H1 (cell line): ENCODE data around the gene OR8B4. TPM values are rescaled to one million over a fixed set of nuclear protein-coding genes. Genes with fewer than 3 reads are reported as not detected.

ENCODE experiments used
- CTCF ChIA-PET: fragments of 300-600 bp; sonication (Branson Sonifier 250); formaldehyde crosslinking; loops from one replicate; lab custom pipeline; 2021; ENCODE audit not compliant: partially characterized antibody; lab: Charles Lee
- POLR2A ChIA-PET: fragments of 300-600 bp; sonication (Branson Sonifier 250); formaldehyde crosslinking; loops from one replicate; lab custom pipeline; 2021; ENCODE audit warnings: inconsistent platforms; ENCODE audit not compliant: partially characterized antibody; lab: Charles Lee
- DNase-seq, 2 experiments: peaks; one replicate each; pipeline versions ENCODE4 v3.0.0 to v3.0.0-alpha.2; 2010 to 2022; ENCODE audit warnings: low spot score in 2 of 2, low read depth in 1 of 2, mixed read lengths in 1 of 2
- FAIRE-seq: peaks from 2 replicates; lab custom pipeline; 2011; peaks lifted over from hg19 to GRCh38; lab: Jason Lieb, UNC
- H2AFZ ChIP-seq: 2 replicates; pipeline ENCODE4 v1.8.1; 2012; ENCODE audit warnings: low read length, inconsistent platforms
- H2AK5ac ChIP-seq: 2 replicates; pipeline ENCODE4 v1.6.1; 2013; ENCODE audit warnings: low read depth, low read length
- H2BK120ac ChIP-seq: replicated peaks from 2 replicates; pipeline ENCODE3; 2013; ENCODE audit warnings: low read depth, low read length, inconsistent platforms
- H2BK12ac ChIP-seq: 2 replicates; pipeline ENCODE4 v1.6.1; 2013; ENCODE audit warnings: low read depth, low read length
- H2BK15ac ChIP-seq: 2 replicates; pipeline ENCODE4 v1.6.1; 2013; ENCODE audit warnings: low read length
- H2BK20ac ChIP-seq: 2 replicates; pipeline ENCODE4 v1.6.1; 2013; ENCODE audit warnings: low read length
- H2BK5ac ChIP-seq: 2 replicates; pipeline ENCODE4 v1.6.1; 2013; ENCODE audit warnings: low read depth, low read length
- H3K14ac ChIP-seq: 2 replicates; pipeline ENCODE4 v1.6.1; 2013; ENCODE audit warnings: inconsistent platforms; ENCODE audit not compliant: insufficient read length
- H3K18ac ChIP-seq: 2 replicates; pipeline ENCODE4 v1.6.1; 2013; ENCODE audit warnings: low read length; ENCODE audit errors: extremely low read depth
- H3K23ac ChIP-seq: 2 replicates; pipeline ENCODE4 v1.6.1; 2013; ENCODE audit warnings: inconsistent platforms; ENCODE audit not compliant: insufficient read length
- H3K23me2 ChIP-seq: 2 replicates; pipeline ENCODE4 v1.6.1; 2013; ENCODE audit warnings: low read depth, low read length
- H3K27ac ChIP-seq: 2 replicates; pipeline ENCODE4 v1.6.1; 2011; ENCODE audit warnings: low read depth, low read length, inconsistent platforms
- H3K27me3 ChIP-seq, 4 experiments: replicated peaks in 1 of 4; 1 replicate in 1 of 4; 2 replicates in 3 of 4; pipeline versions ENCODE4 v1.6.1 to v1.8.1; 2011 to 2013; ENCODE audit warnings: low read length in 3 of 4, mild to moderate bottlenecking in 3 of 4, inconsistent platforms in 2 of 4, mixed read lengths in 2 of 4, moderate library complexity in 1 of 4; ENCODE audit not compliant: control insufficient read depth in 3 of 4, insufficient read depth in 3 of 4; ENCODE audit errors: extremely low read depth in 1 of 4
- H3K36me3 ChIP-seq, 4 experiments: 2 replicates each; pipeline versions ENCODE4 v1.6.1 to v1.8.1; 2011 to 2013; ENCODE audit warnings: mild to moderate bottlenecking in 4 of 4, low read length in 3 of 4, moderate library complexity in 2 of 4, control low read depth in 1 of 4, inconsistent platforms in 1 of 4; ENCODE audit not compliant: insufficient read depth in 4 of 4, control insufficient read depth in 2 of 4
- H3K4ac ChIP-seq: replicated peaks from 2 replicates; pipeline ENCODE3; 2013; ENCODE audit warnings: low read length, low read depth, mixed read lengths, inconsistent platforms; ENCODE audit not compliant: insufficient read length
- H3K4me1 ChIP-seq, 4 experiments: replicated peaks in 1 of 4; 1 replicate in 1 of 4; 2 replicates in 3 of 4; pipeline versions ENCODE4 v1.6.1 to v1.8.1; 2011 to 2013; ENCODE audit warnings: low read length in 3 of 4, inconsistent platforms in 2 of 4, mixed read lengths in 1 of 4; ENCODE audit not compliant: insufficient read depth in 4 of 4, control insufficient read depth in 3 of 4
- H3K4me2 ChIP-seq, 2 experiments: 2 replicates each; pipeline versions ENCODE4 v1.6.1 to v1.8.1; 2011 to 2013; ENCODE audit warnings: low read depth in 2 of 2, low read length in 2 of 2, control low read depth in 1 of 2, inconsistent platforms in 1 of 2, mild to moderate bottlenecking in 1 of 2; ENCODE audit not compliant: insufficient read depth in 1 of 2
- H3K4me3 ChIP-seq, 4 experiments: fragments of 200-600, 300-600 bp in 1 of 4; sonication (generic), shearing (Covaris generic), sonication (Bioruptor Twin) in 1 of 4; 2 replicates each; pipeline versions ENCODE4 v1.5.1 to v1.8.1; 2011 to 2016; ENCODE audit warnings: low read length in 4 of 4, low read depth in 3 of 4, control low read depth in 2 of 4, inconsistent platforms in 2 of 4, mild to moderate bottlenecking in 2 of 4, mixed read lengths in 1 of 4, moderate library complexity in 1 of 4; ENCODE audit not compliant: insufficient read depth in 2 of 4; ENCODE audit errors: extremely low read depth in 1 of 4
- H3K56ac ChIP-seq: replicated peaks from 2 replicates; pipeline ENCODE3; 2013; ENCODE audit warnings: low read depth, mild to moderate bottlenecking, mixed read lengths, low read length, inconsistent platforms; ENCODE audit not compliant: insufficient read length
- H3K79me1 ChIP-seq: 2 replicates; pipeline ENCODE4 v1.6.1; 2013; ENCODE audit warnings: low read depth, low read length, control low read depth
- H3K79me2 ChIP-seq, 2 experiments: 2 replicates each; pipeline versions ENCODE4 v1.6.1 to v1.8.1; 2012 to 2013; ENCODE audit warnings: low read length in 2 of 2, mild to moderate bottlenecking in 2 of 2, inconsistent platforms in 1 of 2; ENCODE audit not compliant: insufficient read depth in 2 of 2, control insufficient read depth in 1 of 2
- H3K9ac ChIP-seq, 4 experiments: replicated peaks in 1 of 4; 1 replicate in 1 of 4; 2 replicates in 3 of 4; pipeline versions ENCODE4 v1.6.1 to v1.8.1; 2011 to 2013; ENCODE audit warnings: low read depth in 3 of 4, low read length in 3 of 4, control low read depth in 2 of 4, mild to moderate bottlenecking in 2 of 4, moderate library complexity in 2 of 4, inconsistent platforms in 1 of 4; ENCODE audit errors: extremely low read depth in 1 of 4
- H3K9me3 ChIP-seq, 2 experiments: 2 replicates each; pipeline versions ENCODE4 v1.6.1 to v1.8.1; 2012 to 2013; ENCODE audit warnings: mild to moderate bottlenecking in 2 of 2, moderate library complexity in 2 of 2, control low read depth in 1 of 2, inconsistent platforms in 1 of 2, low read depth in 1 of 2, low read length in 1 of 2, mixed read lengths in 1 of 2; ENCODE audit not compliant: insufficient read depth in 2 of 2
- H4K20me1 ChIP-seq, 2 experiments: replicated peaks in 1 of 2; 2 replicates each; pipeline versions ENCODE3 to v1.8.1; 2011 to 2013; ENCODE audit warnings: inconsistent platforms in 2 of 2, low read length in 2 of 2, mild to moderate bottlenecking in 1 of 2; ENCODE audit not compliant: insufficient read depth in 2 of 2, control insufficient read depth in 1 of 2
- H4K5ac ChIP-seq: 2 replicates; pipeline ENCODE4 v1.6.1; 2013; ENCODE audit warnings: low read length, low read depth, mixed read lengths, inconsistent platforms; ENCODE audit not compliant: insufficient read length
- H4K8ac ChIP-seq: 2 replicates; pipeline ENCODE4 v1.8.0; 2013; ENCODE audit warnings: mild to moderate bottlenecking, moderate library complexity, low read length, inconsistent platforms; ENCODE audit not compliant: insufficient read depth; ENCODE audit errors: extremely low read depth
- H4K91ac ChIP-seq: replicated peaks from 2 replicates; pipeline ENCODE3; 2013; ENCODE audit warnings: low read length, mixed read lengths, inconsistent platforms; ENCODE audit not compliant: insufficient read length
- ASH2L ChIP-seq: fragments of 200-600, 300-600 bp; sonication (generic); IDR thresholded peaks from one replicate; pipeline ENCODE4 v1.7.1; 2017; ENCODE audit warnings: low read length
- RAD21 ChIP-seq, 2 experiments: IDR thresholded peaks in 1 of 2; conservative IDR thresholded peaks in 1 of 2; 2 replicates each; pipeline ENCODE4 v1.6.1; 2011; ENCODE audit warnings: low read depth in 2 of 2, low read length in 2 of 2, improper control_type of control experiment in 1 of 2, inconsistent platforms in 1 of 2, mild to moderate bottlenecking in 1 of 2, moderate library complexity in 1 of 2
- ZNF274 ChIP-seq: IDR thresholded peaks from 2 replicates; pipeline ENCODE4 v1.7.0; 2012; ENCODE audit warnings: low read length, borderline replicate concordance; ENCODE audit errors: extremely low read depth
- WGBS, 2 experiments: shearing (Covaris generic) in 1 of 2; methylation state at CpG; one replicate each; pipeline versions ENCODE4 v1.1.6 to v1.1.7; 2013 to 2015; ENCODE audit warnings: low lambda C conversion rate in 2 of 2, mixed read lengths in 2 of 2, inconsistent platforms in 1 of 2, low coverage in 1 of 2, missing lambda C conversion rate in 1 of 2; ENCODE audit not compliant: insufficient replicate concordance in 2 of 2, insufficient coverage in 1 of 2, insufficient read length in 1 of 2; ENCODE audit errors: extremely low coverage in 1 of 2, missing lambda C conversion rate in 1 of 2; 5-methylcytosine and 5-hydroxymethylcytosine counted together
- polyA plus RNA-seq, 7 experiments: library from polyadenylated mRNA; depleted of rRNA in 3 of 7; stranded (reverse) in 5 of 7; unstranded in 2 of 7; fragments of >200 nt in 5 of 7; fragments of 200-250 nt in 2 of 7; gene quantifications; 1 replicate in 5 of 7; 2 replicates in 1 of 7; 4 replicates in 1 of 7; pipeline versions ENCODE4 v1.2.1 to v1.2.3, GENCODE V29; 2011 to 2013; ENCODE audit warnings: missing spikeins in 2 of 7, mixed read lengths in 2 of 7
- total RNA-seq: library from RNA; stranded (reverse); fragmentation: NEBNext Ultra II Directional; extraction: Animal tissue kit (Norgen Biotek cat#: 25700); gene quantifications from 2 replicates; pipeline ENCODE4 v1.2.1, GENCODE V29; 2021
- TF ChIP-seq, protein P1 (sequence below), 3 experiments: IDR thresholded peaks; 1 replicate in 2 of 3; 2 replicates in 1 of 3; pipeline versions ENCODE4 v1.5.1 to v1.6.1; 2011; ENCODE audit warnings: low read length in 3 of 3, mild to moderate bottlenecking in 3 of 3, inconsistent platforms in 2 of 3, low read depth in 1 of 3, moderate library complexity in 1 of 3; ENCODE audit not compliant: insufficient read depth in 1 of 3; ENCODE audit errors: control extremely low read depth in 1 of 3

The OR8B4 gene
- total and polyA plus RNA-seq, 2 of the 8 experiments (the other 6 are each of a cell fraction or from before 2014, with no cell fraction given) = not detected

DNA sequence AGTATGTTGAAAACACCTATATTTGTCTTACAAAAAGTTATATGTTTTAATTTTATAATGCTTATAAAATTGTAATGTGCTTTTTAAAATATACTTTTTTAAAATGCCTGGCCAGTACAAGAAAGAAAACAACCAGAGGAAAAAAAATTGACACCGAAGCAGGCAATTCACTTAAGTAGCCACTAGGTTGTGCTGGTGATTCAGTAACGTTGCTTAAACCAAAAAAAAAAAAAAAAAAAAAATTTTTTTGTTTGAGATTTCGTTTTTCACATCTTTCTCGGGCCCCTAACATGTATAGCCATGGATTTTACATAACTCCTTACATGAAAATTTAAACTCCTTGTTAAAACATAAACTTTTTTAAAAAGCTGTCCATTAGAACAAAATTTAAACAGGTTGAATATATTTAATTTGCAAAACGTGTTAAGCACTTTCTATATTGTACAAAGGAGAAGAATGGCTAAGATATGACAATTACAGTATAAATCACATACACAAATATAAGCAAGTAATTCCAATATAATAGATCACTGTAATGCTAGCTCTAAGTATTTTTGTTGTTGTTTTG lies 9.2 kb downstream of the OR8B4 start:
- 39% methylated on average over 5 of the region's 5 CpGs; no CpG with 5 or more reads in 1 of the 2 experiments for WGBS, 2 experiments

More for the DNA sequence above, 9.2 kb downstream of the OR8B4 start:
- Histone ChIP-seq H3K4ac (no peak overlapping the region), H3K4me2 (no peak overlapping the region), H4K8ac (no peak overlapping the region), H3K79me2 (no peaks in the 10 kb centered on the region), H3K79me1 (no peaks in the 10 kb centered on the region), H4K91ac (no peak overlapping the region), H3K4me1 (no peaks in the 10 kb centered on the region), H3K14ac (no peak overlapping the region), H4K5ac (no peak overlapping the region), H3K27ac (no peak overlapping the region), H3K18ac (no peak overlapping the region), H4K20me1 (no peaks in the 10 kb centered on the region), H3K36me3 (no peaks in the 10 kb centered on the region), H2AK5ac (no peak overlapping the region), H2BK20ac (no peak overlapping the region), H3K9me3 (no peaks in the 10 kb centered on the region), H3K56ac (no peak overlapping the region), H3K27me3 (no peaks in the 10 kb centered on the region), H3K9ac (no peak overlapping the region), H3K23ac (no peak overlapping the region), H3K23me2 (no peaks in the 10 kb centered on the region), H3K4me3 (no peak overlapping the region), H2BK5ac (no peak overlapping the region), H2BK120ac (no peak overlapping the region), H2BK12ac (no peak overlapping the region), H2BK15ac (no peak overlapping the region), H2AFZ (no peak overlapping the region)
- DNase-seq (no peak), FAIRE-seq (no peak)
- CTCF ChIA-PET = interaction anchor here (0.5 to 6.2 kb wide), 38 partner anchors 9 to 497 kb away, joined by 3 to 59 read pairs (median 6); partner anchors contain the start of genes OR8B4 and TBRG1
- POLR2A ChIA-PET = no interaction called here
- TF ChIP-seq ZNF274 (no peak), ASH2L (no peak), RAD21 (IDR thresholded peaks at IDR 0.05 in 1 of 2, conservative IDR thresholded peaks at IDR 0.05 in 1 of 2; ENCODE audit: low read depth in 2 of 2, low read length in 2 of 2) (peak; percentile 75 to 78)
- TF ChIP-seq, protein P1, sequence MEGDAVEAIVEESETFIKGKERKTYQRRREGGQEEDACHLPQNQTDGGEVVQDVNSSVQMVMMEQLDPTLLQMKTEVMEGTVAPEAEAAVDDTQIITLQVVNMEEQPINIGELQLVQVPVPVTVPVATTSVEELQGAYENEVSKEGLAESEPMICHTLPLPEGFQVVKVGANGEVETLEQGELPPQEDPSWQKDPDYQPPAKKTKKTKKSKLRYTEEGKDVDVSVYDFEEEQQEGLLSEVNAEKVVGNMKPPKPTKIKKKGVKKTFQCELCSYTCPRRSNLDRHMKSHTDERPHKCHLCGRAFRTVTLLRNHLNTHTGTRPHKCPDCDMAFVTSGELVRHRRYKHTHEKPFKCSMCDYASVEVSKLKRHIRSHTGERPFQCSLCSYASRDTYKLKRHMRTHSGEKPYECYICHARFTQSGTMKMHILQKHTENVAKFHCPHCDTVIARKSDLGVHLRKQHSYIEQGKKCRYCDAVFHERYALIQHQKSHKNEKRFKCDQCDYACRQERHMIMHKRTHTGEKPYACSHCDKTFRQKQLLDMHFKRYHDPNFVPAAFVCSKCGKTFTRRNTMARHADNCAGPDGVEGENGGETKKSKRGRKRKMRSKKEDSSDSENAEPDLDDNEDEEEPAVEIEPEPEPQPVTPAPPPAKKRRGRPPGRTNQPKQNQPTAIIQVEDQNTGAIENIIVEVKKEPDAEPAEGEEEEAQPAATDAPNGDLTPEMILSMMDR (IDR thresholded peaks at IDR 0.05; ENCODE audit: control extremely low read depth in 1 of 3, insufficient read depth in 1 of 3, low read depth in 1 of 3, low read length in 3 of 3) = peak in 2 of 3 experiments; percentile 25 to 54; a peak in 2 of 4 replicates
